ENCODE data around the gene LRP1-AS. TPM values are rescaled to one million over a fixed set of nuclear protein-coding genes. Genes with fewer than 3 reads are reported as not detected.

Gene LRP1-AS
- not detected for total RNA-seq

GRCh38 chr12:57146961-57147944 is at the start of gene LRP1-AS:
TSS of gene LRP1-AS (minus strand) at chr12:57147619.
- no peak for DNase-seq

DNA sequence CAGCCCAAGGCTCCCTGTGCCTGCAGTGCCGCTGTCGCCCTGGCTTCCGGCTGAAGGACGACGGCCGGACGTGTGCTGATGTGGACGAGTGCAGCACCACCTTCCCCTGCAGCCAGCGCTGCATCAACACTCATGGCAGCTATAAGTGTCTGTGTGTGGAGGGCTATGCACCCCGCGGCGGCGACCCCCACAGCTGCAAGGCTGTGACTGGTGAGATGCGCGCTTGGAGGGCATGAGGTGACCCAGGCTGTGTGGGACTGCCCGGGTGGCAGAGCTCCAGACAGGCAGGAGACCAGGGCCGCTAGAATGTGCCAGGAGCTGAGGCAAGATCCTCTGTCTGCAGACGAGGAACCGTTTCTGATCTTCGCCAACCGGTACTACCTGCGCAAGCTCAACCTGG is 49.5 kb upstream of the LRP1-AS start:
- no peak for DNase-seq

DNA sequence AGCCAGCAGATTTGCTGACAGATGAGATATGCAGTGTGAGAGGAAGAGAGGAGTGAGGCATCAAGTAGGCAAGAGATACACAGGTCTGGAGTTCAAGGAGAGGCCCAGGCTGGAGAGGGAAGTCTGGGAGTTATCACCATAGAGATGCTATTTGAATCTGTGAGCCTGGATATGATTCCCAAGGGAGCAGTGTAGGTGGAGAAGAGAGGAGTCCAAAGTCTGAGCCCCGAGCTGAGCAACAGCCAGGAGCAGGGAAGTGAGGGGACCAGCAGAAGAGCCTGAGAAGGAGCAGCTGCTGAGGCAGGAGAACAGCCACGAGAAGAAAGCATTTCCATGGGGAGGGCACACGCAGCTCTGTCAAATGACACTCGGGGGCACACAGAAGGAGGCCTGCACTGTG is 49.0 kb upstream of the LRP1-AS start:
- no peak for DNase-seq

GRCh38 chr12:57195611-57196371 is 48.4 kb upstream of the LRP1-AS start:
- DNase-seq: no peak

DNA sequence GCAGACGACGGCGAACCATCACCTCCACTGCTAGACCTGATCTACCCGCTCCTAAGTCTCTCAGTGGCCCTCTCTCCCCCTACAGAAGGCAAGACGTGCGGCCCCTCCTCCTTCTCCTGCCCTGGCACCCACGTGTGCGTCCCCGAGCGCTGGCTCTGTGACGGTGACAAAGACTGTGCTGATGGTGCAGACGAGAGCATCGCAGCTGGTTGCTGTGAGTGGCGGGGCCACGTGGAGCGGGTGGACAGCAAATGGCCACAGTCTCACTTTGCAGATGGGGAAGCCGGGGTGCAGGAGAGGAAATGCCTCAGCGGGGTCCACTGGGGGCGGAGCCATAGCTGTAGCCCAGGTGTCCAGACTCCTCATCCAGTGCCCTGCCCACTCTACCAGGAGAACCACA is 47.8 kb upstream of the LRP1-AS start:
- DNase-seq: no peak

GRCh38 chr12:57194253-57194652 is 46.8 kb upstream of the LRP1-AS start:
- no peak for DNase-seq

DNA sequence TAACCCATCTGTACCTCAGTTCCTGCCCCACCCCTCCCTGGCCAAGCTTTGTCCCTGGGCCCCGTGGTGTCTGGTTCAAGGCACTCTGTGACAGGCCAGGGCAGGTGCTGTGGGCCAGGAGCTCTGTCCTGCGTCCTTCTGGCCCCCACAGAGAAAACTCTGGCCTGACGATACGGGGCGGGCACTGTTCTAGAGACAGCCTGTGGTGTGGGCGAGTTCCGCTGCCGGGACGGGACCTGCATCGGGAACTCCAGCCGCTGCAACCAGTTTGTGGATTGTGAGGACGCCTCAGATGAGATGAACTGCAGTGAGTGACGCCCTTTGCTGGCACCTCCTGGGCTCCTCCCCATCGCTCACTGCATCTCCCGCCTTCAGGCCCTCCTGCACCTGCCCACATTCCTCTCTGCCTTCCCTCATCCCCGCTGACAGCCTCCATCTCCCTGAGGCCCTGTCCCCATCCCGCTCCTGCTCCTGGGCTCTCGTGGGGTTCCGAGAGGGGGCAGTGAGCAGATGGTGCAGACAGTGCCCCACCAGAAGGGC is 46.4 kb upstream of the LRP1-AS start:
- no peak for DNase-seq

GRCh38 chr12:57192920-57193319 is 45.5 kb upstream of the LRP1-AS start:
- no peak for DNase-seq

- no peak for DNase-seq
Observed at GRCh38 chr12:57191410-57191809, 44.0 kb upstream of the LRP1-AS start.

DNA sequence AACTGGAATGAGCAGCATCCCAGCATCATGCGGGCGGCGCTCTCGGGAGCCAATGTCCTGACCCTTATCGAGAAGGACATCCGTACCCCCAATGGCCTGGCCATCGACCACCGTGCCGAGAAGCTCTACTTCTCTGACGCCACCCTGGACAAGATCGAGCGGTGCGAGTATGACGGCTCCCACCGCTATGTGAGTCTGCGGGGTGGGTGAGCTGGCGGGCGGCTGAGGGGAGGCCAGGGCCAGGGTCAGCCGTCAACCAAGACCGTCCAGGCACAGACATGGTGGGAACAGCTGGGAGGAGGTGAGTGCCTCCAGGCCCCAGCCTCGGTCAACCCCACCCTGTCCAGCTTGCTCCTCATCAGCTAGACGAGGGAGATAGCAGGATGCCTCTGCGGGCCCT is 43.4 kb upstream of the LRP1-AS start:
- no peak for DNase-seq

GRCh38 chr12:57190037-57190436 is 42.6 kb upstream of the LRP1-AS start:
- DNase-seq: no peak

DNA sequence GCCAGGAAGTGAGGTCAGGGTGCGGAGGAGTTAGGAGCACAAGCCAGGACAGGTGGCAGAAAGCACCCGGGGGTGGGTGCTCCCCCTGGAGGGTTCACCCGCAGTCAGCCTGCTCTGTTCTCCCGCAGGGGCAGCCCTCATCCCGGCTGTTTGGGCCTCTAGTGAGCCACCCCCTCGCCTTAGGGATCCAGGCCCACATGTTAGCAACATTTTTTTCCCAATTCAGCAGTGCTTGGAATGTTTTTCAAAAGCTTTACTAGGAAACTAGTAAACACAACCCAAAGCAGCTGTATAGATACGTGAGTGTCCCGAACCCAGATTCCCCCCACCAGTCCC is 40.6 kb upstream of the LRP1-AS start:
- DNase-seq: no peak

GRCh38 chr12:57187222-57188089 is 40.0 kb upstream of the LRP1-AS start:
- no peak for DNase-seq

GRCh38 chr12:57185906-57186508 is 38.6 kb upstream of the LRP1-AS start:
- DNase-seq: no peak

DNA sequence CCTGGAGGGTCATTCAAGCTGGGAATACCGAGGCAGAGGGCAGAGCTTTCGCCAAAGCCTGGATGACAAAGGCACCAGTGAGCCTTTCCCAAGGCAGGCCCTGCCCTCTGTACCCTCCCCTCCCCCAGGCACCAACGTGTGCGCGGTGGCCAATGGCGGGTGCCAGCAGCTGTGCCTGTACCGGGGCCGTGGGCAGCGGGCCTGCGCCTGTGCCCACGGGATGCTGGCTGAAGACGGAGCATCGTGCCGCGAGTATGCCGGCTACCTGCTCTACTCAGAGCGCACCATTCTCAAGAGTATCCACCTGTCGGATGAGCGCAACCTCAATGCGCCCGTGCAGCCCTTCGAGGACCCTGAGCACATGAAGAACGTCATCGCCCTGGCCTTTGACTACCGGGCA is 38.0 kb upstream of the LRP1-AS start:
- DNase-seq: no peak

- no peak for DNase-seq
Observed at GRCh38 chr12:57183939-57184725, 36.7 kb upstream of the LRP1-AS start.

GRCh38 chr12:57182918-57183575 is 35.6 kb upstream of the LRP1-AS start:
- DNase-seq: peak; percentile 67

DNA sequence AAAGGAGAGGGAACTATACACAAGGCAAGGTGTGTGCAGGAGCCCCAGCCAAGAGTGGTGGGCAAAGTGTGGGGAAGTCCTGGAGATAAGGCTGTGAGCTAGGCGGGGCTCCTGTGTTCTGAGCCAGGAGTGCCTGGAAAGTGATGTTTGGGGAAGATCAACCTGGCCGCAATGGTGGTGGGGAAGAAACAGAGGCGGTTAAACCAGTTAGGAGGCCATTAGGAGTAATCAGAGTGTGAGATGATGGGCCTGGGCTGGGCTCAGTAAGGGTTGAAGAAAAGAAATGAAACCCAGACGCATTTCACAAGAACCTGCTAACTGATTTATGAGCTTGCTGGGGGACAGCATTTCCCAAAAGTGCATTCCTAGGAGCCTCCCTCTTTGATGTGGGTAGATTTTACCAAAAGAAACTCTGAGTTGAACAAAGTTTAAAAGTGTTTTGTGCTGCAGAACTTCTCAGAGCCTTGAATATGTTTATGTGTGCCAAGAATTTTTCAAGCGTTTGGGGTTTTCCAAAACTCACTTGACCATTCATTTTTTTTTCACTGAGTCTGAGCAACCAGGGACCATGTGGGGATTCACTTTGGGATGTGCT is 34.2 kb upstream of the LRP1-AS start:
- DNase-seq: no peak

- DNase-seq: no peak
Observed at GRCh38 chr12:57181072-57181471, 33.7 kb upstream of the LRP1-AS start.

GRCh38 chr12:57180321-57180989 is 33.0 kb upstream of the LRP1-AS start:
- DNase-seq: no peak
